RWPE1 (cell line): Measurements from ENCODE around the gene SPTBN1.

Source experiments
- CTCF ChIA-PET: fragments of 350-600 bp; sonication (Branson Sonifier 250); formaldehyde crosslinking; extraction: SDS; loops from one replicate; lab custom pipeline; 2021; lab: Yijun Ruan, JAX
- POLR2A ChIA-PET: fragments of 400-600 bp; formaldehyde crosslinking; extraction: SDS; loops from one replicate; lab custom pipeline; 2020; ENCODE audit warnings: antibody characterized with exemption; ENCODE audit not compliant: low non-redundant PET; lab: Yijun Ruan, JAX
- DNase-seq: peaks from one replicate; pipeline ENCODE4 v3.0.0; 2012; ENCODE audit warnings: low spot score
- H3K27ac ChIP-seq: fragments of 450-650 bp; 2 replicates; pipeline ENCODE4 v1.5.1; 2017
- CTCF ChIP-seq: fragments of 450-650 bp; conservative IDR thresholded peaks from 2 replicates; pipeline ENCODE4 v1.5.1; 2017; ENCODE audit warnings: low read depth, mild to moderate bottlenecking

The SPTBN1 gene

GRCh38 chr2:54669677-54670484 lies 213.8 kb downstream of the SPTBN1 start:
- DNase-seq, result peak; percentile 44
- ChIA-PET CTCF (interaction anchor here (0.6 kb wide), 1 partner anchor 13 kb away, joined by 4 read pairs; no protein-coding TSS in a partner anchor), POLR2A (no interaction called here)
- TF ChIP-seq CTCF, result no peak
- H3K27ac ChIP-seq, result peak overlapping the region; percentile 52

- peak overlapping the region; percentile 52 for H3K27ac ChIP-seq
- ChIA-PET POLR2A (no interaction called here), CTCF (interaction anchor here (0.6 kb wide), 1 partner anchor 14 kb away, joined by 4 read pairs; no protein-coding TSS in a partner anchor)
- no peak for TF ChIP-seq CTCF
- DNase-seq, result no peak
These were observed 214.4 kb downstream of the SPTBN1 start for GRCh38 chr2:54670485-54671009.

- no peak for DNase-seq
- ChIA-PET POLR2A (no interaction called here), CTCF (no interaction called here)
- no peak overlapping the region for H3K27ac ChIP-seq
- no peak for TF ChIP-seq CTCF
These were observed 214.9 kb downstream of the SPTBN1 start for GRCh38 chr2:54671010-54671409.

- ChIA-PET CTCF (interaction anchor here (0.5 kb wide), 3 partner anchors 10 to 155 kb away, joined by 3 to 4 read pairs (median 4); no protein-coding TSS in a partner anchor), POLR2A (no interaction called here)
- no peak for DNase-seq
- TF ChIP-seq CTCF, result no peak
- H3K27ac ChIP-seq, result no peak overlapping the region
These were observed 215.9 kb downstream of the SPTBN1 start for GRCh38 chr2:54671875-54672589.

- DNase-seq, result no peak
- H3K27ac ChIP-seq, result peak overlapping the region; percentile 93
- POLR2A ChIA-PET, result no interaction called here
- CTCF ChIA-PET, result interaction anchor here (0.5 to 1.0 kb wide), 2 partner anchors 16 to 32 kb away, joined by 3 to 4 read pairs; no protein-coding TSS in a partner anchor
- TF ChIP-seq CTCF, result no peak
These were observed 216.7 kb downstream of the SPTBN1 start for GRCh38 chr2:54672590-54673456.
